Skeletal muscle cell (primary cell): ENCODE results near the gene CBX8.

Experiments
- DNase-seq: peaks from one replicate; pipeline ENCODE4 v3.0.0-alpha.2; 2010; ENCODE audit warnings: low read depth
- H3K4me3 ChIP-seq: 2 replicates; pipeline ENCODE4 v1.5.1; 2011; ENCODE audit warnings: low read depth, mild to moderate bottlenecking, control low read depth, low read length, moderate library complexity

CBX8 gene

GRCh38 chr17:79796763-79797491 lies at the start of gene CBX8:
Gene CBX8, minus strand, starts transcription at chr17:79797077. Its CDS starts 79 bp downstream, at chr17:79796998.
- DNase-seq = peak; percentile 97
- H3K4me3 ChIP-seq = peak within 1 kb of the TSS; percentile 74

DNA sequence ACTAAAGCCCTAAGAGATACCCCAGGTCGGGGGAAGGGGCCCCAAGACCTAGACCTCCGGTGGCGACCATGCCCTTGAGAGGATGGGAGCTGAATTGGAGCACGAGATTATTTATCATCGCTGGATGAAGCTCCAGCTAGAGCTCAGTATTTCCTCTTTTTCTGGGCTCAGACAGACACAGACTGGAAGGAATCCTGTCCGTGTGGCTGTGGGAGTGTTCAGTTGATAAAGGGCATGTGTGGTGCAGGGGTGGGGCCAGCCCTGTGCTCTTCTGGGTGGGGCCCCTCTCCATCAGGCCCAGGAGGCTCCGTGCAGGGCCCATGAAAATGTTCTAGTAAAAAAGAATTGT lies 48.7 kb upstream of the CBX8 start:
- no peak for DNase-seq
- H3K4me3 ChIP-seq = no peak overlapping the region

DNA sequence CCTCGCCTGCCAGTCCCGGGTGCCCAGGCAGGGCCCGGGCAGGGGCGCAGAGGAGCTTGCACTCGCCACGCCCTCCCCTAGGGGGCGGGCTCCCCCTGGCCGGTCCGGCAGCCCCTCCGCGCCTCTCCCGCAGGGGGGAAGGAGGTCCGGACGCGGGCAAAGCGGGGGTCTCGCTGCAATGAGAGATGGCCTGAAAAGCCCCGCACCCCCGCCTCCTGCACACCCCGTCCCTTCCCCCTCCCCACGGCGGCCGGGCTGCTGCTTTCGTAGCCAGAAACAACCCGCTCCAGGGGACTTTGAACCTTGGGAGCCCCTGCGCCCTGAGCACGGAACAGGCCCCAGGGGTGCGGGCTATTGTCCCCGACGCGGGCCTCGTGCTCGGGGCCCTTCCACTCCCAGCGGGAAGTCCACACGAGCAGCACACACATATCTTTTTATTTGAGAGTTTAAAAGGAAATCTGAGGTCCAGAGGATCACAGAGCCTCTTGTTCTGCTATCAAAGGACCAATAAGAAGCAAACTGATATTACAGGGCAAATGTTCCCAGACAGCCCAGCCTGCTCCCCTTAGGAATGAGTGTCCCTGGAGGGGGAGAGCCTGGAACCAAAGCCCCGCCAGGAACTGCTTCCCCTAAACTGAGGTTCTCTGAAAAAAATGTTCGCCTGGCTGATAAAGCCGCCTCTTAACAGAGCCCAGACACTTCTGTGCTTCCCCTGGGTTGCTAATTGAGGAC lies 48.2 kb upstream of the CBX8 start:
- DNase-seq = no peak
- peak overlapping the region; percentile 18 for H3K4me3 ChIP-seq

DNA sequence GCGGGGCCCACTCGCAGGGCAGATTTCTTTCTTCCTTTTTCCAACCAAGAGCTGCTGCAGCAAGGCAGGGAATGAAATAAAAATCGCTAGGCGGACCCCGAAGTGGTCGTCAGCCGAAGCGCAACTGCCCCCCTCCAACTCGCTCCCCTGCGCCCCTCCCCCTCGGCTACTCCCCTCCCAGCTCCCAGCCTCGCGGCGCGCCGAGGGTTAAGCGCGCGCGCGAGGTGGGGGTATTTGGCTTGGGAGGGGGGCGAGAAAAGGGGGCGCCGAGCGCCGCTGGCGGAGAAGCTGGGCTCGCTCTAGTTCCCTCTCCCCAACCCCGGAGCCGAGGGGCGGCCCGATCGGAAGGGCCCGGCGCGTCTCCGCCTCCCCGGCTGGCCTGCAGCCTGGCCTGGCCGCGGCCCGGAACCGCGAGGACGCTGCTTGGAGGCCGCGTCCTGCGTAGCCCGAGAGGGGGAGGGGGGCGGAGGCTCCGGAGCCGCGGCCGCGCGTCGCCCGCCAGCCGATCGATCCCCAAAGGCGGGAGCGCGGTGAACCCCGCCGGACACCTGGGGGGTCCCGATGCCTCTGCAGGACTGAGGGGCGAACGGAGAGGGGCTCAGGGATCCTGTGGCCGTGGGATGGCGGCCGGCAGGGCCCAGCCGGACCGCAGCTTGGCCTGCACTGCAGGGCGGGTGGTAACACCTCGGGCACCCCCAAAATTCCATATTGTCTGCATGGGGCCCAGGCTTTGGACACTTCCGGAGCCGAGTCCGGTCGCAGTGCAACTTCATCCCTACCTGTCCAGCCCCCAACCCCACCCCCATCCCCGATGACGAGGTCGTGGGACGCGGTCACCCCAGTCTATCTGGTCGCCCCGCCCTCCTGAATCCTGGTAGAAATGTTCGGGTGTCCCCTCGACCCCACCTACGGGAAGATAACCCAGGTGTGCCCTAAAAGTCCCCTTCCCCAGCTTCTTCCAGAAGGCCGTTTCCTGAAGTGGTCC lies 47.2 kb upstream of the CBX8 start:
- no peak for DNase-seq
- peak overlapping the region; percentile 54 for H3K4me3 ChIP-seq

GRCh38 chr17:79843474-79843815 lies 46.6 kb upstream of the CBX8 start:
- peak overlapping the region; percentile 54 for H3K4me3 ChIP-seq
- DNase-seq = no peak

- DNase-seq = no peak
- peak overlapping the region; percentile 54 for H3K4me3 ChIP-seq
Measured at GRCh38 chr17:79842656-79843473, 46.0 kb upstream of the CBX8 start.

- no peak overlapping the region for H3K4me3 ChIP-seq
- no peak for DNase-seq
Measured at GRCh38 chr17:79842136-79842655, 45.3 kb upstream of the CBX8 start.

GRCh38 chr17:79841369-79842135 lies 44.7 kb upstream of the CBX8 start:
- no peak for DNase-seq
- H3K4me3 ChIP-seq = no peak overlapping the region

GRCh38 chr17:79840989-79841286 lies 44.1 kb upstream of the CBX8 start:
- DNase-seq = no peak
- no peak overlapping the region for H3K4me3 ChIP-seq

DNA sequence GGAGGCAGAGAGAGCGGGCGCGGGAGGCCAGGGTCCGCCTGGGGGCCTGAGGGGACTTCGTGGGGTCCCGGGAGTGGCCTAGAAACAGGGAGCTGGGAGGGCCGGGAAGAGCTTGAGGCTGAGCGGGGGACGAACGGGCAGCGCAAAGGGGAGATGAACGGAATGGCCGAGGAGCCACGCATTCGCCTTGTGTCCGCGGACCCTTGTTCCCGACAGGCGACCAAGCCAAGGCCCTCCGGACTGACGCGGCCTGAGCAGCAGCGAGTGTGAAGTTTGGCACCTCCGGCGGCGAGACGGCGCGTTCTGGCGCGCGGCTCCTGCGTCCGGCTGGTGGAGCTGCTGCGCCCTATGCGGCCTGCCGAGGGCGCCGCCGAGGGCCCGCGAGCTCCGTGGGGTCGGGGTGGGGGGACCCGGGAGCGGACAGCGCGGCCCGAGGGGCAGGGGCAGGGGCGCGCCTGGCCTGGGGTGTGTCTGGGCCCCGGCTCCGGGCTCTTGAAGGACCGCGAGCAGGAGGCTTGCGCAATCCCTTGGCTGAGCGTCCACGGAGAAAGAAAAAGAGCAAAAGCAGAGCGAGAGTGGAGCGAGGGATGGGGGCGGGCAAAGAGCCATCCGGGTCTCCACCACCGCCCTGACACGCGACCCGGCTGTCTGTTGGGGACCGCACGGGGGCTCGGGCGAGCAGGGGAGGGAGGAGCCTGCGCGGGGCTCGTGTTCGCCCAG lies 43.6 kb upstream of the CBX8 start:
- DNase-seq = no peak
- peak overlapping the region; percentile 45 for H3K4me3 ChIP-seq

DNA sequence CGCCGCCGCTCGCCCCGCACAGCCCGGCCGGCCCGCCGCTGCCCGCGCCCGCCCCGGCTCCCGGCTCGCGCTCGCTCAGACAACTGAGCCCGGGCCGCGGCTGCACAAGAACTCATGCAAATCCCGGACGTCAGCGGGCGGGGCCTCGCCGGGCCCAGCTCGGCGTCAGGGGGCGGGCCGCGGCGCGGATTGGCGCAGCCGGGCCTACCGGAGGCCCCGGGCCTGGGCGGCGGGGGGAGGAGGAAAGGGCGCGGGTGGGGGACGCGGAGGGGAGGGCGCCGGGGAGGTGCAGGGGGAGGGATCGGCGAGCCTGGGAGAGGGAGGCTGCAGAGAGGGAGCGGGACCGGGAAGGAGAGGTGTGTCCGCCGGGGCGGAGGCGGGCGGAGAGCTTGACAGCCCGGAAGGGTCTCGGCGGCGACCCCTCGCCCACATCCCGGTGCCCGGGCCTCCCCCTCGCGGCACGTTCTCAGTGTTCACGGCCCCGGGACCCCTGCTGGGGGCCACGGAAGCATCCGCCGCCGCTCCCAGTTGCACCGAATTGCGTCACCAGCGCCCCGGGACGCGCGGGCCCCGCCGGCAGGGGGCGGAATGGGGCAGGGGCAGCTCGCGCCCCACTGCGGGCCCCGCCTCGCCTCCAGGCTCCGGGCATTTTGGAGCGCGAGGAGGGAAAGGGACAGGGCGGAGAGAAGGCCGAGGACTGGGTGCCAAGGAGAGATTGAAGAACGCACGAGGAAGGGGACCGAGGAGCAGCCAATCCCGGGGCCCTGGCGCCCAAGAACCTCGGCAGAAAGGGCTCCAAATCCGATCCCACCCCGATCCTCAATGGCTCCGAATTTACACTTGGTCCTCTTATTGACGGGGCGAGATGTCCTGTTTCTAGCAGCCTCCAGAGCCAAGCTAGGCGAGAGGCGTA lies 42.7 kb upstream of the CBX8 start, which contains the start of gene CBX4:
Gene CBX4, minus strand, starts transcription at position 85 of the 913 bp plus-strand sequence. CDS start 189 bp downstream, outside the sequence.
- peak within 1 kb of the TSS; percentile 79 for H3K4me3 ChIP-seq
- DNase-seq = peak; percentile 69

- no peak for DNase-seq
- peak overlapping the region; percentile 79 for H3K4me3 ChIP-seq
Measured at GRCh38 chr17:79838522-79839274, 41.8 kb upstream of the CBX8 start.

DNA sequence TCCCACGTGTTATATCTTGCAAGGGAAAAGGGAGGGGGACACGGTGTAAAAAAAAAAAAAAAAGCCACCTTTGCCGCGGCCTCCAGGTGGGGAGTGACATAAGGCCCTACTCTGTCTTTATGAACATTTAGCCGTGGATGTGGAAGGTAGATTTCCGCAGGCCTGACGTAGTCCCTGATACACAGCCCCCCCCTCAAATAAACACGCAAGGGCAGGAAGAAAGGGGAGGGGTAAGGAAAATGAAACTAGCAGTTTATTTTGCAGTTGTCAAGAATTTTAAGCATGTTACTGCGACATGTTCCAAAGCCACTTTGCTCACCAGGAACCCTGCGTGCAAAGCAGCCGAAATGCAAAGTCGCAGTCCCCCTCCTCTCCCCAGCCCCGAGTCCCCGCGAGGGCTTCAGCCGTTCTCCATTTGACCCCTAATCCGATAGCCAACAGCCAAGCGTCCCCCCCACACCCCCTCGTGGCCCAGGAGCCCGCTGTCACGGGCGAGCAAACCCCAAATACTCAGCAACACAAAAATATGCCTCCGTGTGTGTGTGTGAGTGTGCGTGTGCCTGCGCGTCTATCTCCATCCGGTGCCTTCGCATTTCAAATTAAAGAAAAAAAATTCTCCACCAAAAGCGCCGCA lies 41.1 kb upstream of the CBX8 start:
- H3K4me3 ChIP-seq = peak overlapping the region; percentile 79
- no peak for DNase-seq

DNA sequence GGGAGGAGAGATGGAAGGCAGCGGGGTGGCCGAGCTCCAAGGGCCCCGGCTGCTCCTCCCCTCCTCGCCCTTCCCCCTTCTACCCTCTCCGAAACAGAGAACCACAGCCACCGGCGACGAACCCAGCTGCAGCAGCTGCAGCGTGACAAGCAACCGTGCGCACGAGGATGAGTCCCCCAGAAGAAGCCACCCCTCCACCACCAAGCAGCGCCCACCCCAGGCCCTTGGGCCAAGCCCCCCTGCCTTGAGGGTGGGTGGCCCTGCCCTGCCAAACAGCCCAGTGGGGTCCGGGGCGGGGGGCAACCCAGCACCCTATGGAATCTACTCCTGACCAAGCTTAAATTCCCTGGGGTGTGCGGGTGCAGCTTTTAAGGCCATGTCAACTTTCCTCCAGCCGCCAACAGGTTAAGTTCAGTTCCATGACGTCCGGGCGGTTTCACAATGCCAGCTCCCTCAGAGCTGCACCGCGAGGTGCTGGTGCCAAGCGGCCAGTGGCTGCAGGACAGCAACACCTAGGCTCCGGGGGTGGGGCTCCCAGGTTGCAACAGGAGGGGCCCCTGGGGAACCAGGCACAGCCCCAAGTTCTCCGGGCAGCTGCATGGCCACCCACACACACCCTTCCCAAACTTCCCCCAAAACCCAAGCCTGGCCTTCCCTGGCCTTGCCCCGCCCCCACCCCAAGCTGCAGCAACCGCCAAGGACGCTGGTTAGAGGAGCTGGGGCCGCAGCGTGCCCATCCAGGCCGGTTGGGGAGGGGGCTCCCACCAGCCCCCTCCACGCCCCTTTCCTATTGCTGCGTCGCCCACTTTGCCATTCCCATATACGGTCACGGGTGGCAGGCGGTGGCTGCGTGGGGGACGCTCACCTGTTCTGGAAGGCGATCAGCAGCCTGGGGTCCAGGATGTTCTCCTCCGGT lies 40.4 kb upstream of the CBX8 start:
- H3K4me3 ChIP-seq = peak overlapping the region; percentile 79
- no peak for DNase-seq
